Esophagus mucosa (tissue), 1 donor: ENCODE results near the gene LY9. TPM values are rescaled to one million over a fixed set of nuclear protein-coding genes. Genes with fewer than 3 reads are reported as not detected.

Experiments
- ATAC-seq: fragments of 200-7000 bp; cut with Tn5 transposase; one replicate; pipeline ENCODE4 v1.9.1; 2020
- total RNA-seq: library from RNA; stranded (reverse); gene quantifications from one replicate; pipeline ENCODE4 v1.2.4, GENCODE V29; 2023
- donor health status: DM: yes; HTN: yes; CAD: no.

LY9 gene
- 0.20 TPM for total RNA-seq

DNA sequence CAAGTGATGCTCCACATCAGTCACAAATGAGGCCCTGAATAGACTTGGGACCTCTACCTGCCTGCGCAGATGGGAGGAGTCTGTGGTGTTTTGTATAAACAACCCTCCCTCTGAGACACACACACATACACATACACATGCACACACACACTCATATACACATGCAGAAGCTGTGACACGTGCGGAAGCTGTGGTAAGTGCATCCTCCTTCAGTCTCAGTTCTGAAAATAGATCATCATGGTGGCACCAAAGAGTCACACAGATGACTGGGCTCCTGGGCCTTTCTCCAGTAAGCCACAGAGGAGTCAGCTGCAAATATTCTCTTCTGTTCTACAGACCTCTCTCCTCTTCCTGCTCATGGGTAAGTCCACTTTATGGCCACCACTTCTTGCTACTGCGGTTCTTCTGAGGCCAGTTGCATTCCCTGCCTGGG is at the start of gene LY9:
Gene LY9 (plus strand): TSS at position 224 of the 433 bp plus-strand sequence. CDS start 14 bp downstream, at position 238.
- ATAC-seq = peak; percentile 85

DNA sequence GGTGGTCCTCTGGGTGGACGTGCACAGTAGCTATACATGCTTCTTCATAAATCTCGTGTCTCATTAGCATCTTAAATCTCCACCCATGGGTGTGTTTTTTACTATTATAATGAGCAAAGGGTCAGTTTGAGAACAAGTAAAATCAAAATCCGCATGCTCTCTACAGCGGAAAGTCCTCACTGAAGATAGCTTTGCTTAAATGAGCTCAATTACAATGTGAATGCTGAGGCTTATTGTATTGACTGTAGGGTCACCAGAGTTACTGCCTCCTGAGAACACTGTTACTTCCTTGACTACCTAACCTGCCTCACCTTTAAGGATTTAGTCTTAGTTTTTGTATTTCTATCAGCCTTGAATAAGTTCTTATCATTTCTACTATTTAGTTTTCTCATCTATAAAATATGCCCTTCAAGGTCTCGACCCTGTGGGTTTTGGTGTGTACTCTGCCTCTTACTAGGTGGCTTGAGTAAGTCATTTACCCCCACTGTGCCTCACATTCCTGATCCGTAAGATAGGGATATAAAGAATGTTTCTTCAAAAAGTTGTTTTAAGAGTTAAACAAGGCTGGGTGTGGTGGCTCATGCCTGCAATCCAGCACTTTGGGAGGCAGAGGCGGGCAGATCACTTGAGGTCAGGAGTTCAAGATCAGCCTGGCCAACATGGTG is 49.0 kb upstream of the LY9 start:
- no peak for ATAC-seq

- ATAC-seq = peak; percentile 4
These were observed 48.3 kb upstream of the LY9 start for GRCh38 chr1:160747717-160748116.

DNA sequence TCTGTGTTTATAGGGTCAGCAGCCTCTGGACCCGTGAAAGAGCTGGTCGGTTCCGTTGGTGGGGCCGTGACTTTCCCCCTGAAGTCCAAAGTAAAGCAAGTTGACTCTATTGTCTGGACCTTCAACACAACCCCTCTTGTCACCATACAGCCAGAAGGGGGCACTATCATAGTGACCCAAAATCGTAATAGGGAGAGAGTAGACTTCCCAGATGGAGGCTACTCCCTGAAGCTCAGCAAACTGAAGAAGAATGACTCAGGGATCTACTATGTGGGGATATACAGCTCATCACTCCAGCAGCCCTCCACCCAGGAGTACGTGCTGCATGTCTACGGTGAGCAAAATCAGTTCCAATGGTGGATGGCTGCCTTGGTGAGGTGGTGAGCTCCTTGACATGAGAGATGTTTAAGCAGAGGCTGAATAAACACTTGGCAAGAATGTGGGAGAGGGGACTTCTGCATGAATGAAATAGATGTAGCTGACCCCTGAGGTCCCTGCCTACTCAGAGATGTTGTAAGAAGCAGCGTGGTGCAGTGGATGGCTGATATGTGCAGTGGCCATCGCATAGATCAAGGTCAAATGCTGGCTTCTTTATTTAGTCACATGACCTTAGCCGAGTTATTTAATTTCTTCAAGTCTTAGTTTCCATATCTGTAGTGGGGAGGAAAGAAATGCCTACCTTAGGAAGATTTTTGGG is 47.6 kb upstream of the LY9 start:
- peak; percentile 89 for ATAC-seq

GRCh38 chr1:160748878-160749269 is 47.1 kb upstream of the LY9 start:
- ATAC-seq = peak; percentile 86

DNA sequence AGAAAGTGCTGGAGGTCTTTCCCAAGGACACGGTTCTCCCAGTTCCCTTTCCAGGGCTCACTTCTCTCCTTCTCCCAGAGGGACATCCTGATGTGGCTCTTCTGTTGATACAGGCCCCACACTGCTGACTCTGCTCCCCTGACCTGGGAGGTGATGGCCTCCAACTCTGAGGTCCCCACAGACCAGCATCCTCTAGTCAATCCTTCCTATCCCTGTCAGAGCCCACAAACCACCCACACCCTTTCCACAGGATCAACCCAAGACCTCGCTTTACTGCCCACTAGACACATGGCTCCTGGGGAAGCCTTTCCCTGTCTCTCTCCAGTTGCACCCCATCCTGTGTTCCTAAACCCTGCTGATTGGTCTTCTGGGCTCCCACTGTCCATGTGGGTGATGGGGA is 45.4 kb upstream of the LY9 start:
- no peak for ATAC-seq

DNA sequence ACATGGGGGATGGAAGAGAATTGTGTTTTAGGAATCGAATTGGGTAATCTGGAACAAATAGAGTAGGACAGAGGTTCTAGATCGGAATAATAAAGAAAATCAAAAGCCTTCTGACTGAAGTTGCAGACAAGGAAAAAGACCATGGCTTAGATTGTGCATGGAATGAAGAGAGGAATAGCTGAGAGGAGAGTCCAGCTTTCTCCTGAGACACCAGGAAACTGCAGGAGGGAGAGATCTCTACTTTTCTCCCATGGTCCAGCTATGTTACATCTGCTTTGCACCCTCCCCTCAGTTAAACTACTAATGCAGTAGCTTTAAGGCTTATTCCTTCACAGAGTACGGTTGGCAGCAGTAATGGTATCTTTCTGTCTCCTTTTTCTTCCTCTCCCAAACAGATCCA is 43.6 kb upstream of the LY9 start:
- ATAC-seq = no peak

GRCh38 chr1:160752924-160753323 is 43.0 kb upstream of the LY9 start:
- ATAC-seq = no peak

GRCh38 chr1:160753594-160753993 is 42.4 kb upstream of the LY9 start:
- no peak for ATAC-seq

DNA sequence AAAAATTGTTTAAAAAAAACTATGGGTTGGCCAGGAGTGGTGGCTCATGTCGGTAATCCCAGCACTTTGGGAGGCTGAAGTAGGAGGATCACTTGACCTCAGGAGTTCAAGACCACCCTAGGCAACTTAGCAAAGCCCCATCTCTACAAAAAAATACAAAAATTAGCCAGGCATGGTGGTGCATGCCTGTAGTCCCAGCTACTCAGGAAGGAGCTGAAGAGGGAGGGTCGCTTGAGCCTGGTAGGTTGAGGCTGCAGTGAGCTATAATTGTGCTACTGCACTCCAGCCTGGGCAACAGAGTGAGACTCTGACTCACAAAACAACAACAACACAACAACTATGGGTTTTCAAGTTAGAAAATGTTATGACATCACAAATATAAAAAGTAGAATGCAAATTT is 40.5 kb upstream of the LY9 start:
- ATAC-seq = no peak

GRCh38 chr1:160755911-160756848 is 39.8 kb upstream of the LY9 start:
- no peak for ATAC-seq

GRCh38 chr1:160756849-160757201 is 39.1 kb upstream of the LY9 start:
- no peak for ATAC-seq

DNA sequence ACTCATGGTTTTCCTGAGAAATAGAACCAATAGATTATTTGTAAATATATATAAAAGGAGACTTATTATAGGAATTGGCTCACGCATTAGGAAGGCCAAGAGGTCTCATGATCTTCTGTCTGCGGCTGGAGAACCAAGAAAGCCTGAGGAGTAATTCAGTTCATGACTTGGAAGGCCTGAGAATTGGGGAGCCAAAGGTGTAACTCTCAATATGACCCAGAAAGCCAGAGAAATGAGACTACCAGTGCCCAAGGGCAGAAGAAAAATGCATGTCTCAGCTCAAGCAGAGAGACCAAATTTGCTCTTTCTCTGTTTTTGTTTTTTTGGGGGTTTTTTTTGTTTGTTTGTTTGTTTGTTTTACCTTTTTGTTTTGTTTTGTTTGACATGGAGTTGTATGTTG is 37.5 kb upstream of the LY9 start:
- no peak for ATAC-seq

DNA sequence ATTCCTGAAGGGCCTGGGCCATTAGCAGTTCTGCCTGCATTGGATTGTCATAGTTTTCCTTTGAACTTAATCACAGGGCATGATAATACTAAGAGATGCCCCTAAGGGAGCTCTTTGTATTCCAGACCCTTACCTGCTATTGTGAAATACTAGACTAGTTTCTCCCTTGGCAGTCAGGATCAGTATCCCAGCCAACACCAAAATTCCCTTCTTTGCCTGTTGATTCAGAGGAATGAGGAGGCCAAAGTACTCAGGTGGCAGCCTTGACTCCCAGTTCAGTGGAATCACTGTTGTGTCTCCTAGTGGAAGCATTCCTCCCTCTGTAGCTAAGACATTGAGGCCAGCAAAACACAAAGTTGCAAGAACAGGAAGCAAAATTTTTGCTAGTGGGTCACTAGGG is 36.2 kb upstream of the LY9 start:
- no peak for ATAC-seq

DNA sequence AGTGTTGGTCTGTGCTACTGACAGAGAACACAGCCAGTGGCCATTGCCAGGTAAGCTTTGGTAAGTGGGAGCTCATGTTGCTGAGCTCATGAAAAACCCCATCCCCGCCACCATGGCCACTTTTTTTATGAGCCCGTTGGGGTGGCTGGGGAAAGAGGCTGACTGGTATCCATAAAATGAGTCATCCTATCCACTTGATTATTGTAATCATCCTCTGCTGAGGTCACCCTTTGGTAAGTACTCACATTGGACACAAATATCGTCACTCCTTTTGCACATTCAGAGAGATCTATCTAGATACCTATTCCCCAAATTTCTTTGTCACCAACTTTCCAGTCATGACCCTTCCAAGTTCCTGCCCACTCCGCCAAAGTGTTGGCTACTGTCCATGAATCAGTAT is 34.9 kb upstream of the LY9 start:
- ATAC-seq = no peak

- ATAC-seq = peak; percentile 99
These were observed 34.1 kb upstream of the LY9 start for GRCh38 chr1:160761886-160762285.

- no peak for ATAC-seq
These were observed 32.0 kb upstream of the LY9 start for GRCh38 chr1:160763993-160764392.

- ATAC-seq = peak; percentile 99
These were observed 28.3 kb upstream of the LY9 start for GRCh38 chr1:160767395-160768294.

- peak; percentile 81 for ATAC-seq
These were observed 27.7 kb upstream of the LY9 start for GRCh38 chr1:160768295-160768657.

DNA sequence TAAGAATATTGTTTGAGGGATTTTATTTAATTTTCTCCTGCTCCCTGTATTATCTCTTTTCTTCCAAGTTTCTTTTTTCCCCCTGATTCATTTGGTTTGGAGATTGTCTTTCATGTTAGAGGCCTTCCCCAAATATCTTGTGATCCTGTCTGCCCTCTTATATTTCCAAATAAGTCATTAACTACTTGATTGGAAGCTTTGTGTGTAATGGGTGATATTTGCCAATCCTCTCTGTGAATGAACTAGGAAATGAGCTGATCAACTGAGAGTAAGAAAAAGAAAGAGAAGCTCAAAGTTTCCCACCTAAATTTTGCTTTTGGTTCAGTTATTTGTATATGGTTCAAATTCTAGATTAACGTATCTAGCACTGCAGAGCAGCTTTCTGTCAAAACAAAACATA is 23.6 kb upstream of the LY9 start:
- no peak for ATAC-seq

DNA sequence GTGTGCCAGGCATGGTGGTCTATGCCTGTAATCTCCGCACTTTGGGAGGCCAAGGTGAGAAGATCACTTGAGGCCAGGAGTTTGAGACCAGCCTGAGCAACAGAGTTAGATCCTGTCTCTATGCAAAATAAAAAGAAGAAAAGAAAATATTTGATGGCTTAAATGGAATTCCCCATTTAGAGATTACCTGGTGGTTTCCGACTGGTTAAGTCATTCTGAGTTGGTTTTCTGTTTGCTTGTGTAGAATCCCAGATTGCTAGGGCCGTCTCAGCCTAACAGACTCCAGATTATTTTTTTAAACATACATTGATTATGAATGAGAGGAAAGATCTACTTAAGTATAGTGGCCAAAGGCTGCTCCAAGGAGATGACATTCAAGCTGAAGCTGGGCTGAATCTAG is 22.9 kb upstream of the LY9 start:
- no peak for ATAC-seq
